NT2/D1 (cell line): ENCODE data around the gene SLC8B1.
"Not testable (repeated sequence)": the region's sequence is repeated elsewhere in the genome, so short reads cannot be mapped to it uniquely, and the experiment has no call there.

Source experiments
- SUZ12 ChIP-seq: IDR thresholded peaks from 2 replicates; pipeline ENCODE4 v1.6.1; 2011; ENCODE audit not compliant: insufficient read length, insufficient read depth; ENCODE audit errors: extremely low read depth
- YY1 ChIP-seq: IDR thresholded peaks from 2 replicates; pipeline ENCODE4 v1.6.1; 2011; ENCODE audit not compliant: insufficient read length, insufficient read depth

DNA sequence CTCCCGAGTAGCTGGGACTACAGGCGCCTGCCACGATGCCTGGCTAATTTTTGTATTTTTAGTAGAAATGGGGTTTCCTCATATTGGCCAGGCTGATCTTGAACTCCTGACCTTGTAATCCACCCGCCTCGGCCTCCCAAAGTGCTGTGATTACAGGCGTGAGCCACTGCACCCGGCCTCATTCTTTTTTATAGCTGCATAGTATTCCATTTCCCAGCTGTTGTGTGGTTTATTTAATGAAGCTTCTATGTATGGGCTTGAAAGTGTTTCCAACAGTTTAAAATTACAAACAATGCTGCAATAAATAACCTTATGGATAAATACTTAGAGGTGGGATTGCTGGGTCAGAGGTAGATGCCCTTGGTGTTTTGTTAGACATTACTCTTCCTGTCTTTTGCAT is 19.3 kb upstream of the SLC8B1 start:
- not testable (repeated sequence) for TF ChIP-seq YY1, SUZ12
